Osteoblast (primary cell): ENCODE results near the gene DEFB125. TPM values are rescaled to one million over a fixed set of nuclear protein-coding genes. Genes with fewer than 3 reads are reported as not detected.
A peak's percentile ranks its signal among the peaks of the same experiment; 100 is the strongest.
"Not testable (repeated sequence)": the region's sequence is repeated elsewhere in the genome, so short reads cannot be mapped to it uniquely, and the experiment has no call there.

ENCODE experiments used
- DNase-seq: peaks from one replicate; pipeline ENCODE4 v3.0.0; 2011; ENCODE audit warnings: low spot score, mixed read lengths; ENCODE audit not compliant: insufficient read length; ENCODE audit errors: missing footprints
- H2AFZ ChIP-seq: 2 replicates; pipeline ENCODE4 v1.6.0; 2011; ENCODE audit warnings: mild to moderate bottlenecking, low read length
- H3K27ac ChIP-seq: 2 replicates; pipeline ENCODE4 v1.5.1; 2011; ENCODE audit warnings: mild to moderate bottlenecking, low read depth, low read length, moderate library complexity
- H3K27me3 ChIP-seq: 2 replicates; pipeline ENCODE4 v1.6.0; 2012; ENCODE audit warnings: mild to moderate bottlenecking, control low read depth, inconsistent platforms, low read length, moderate library complexity; ENCODE audit not compliant: insufficient read depth
- H3K36me3 ChIP-seq: 2 replicates; pipeline ENCODE4 v1.5.1; 2011; ENCODE audit warnings: mild to moderate bottlenecking, low read length, control low read depth, moderate library complexity; ENCODE audit not compliant: insufficient read depth
- H3K4me1 ChIP-seq: 2 replicates; pipeline ENCODE4 v1.5.1; 2011; ENCODE audit warnings: mild to moderate bottlenecking, low read length, control low read depth, moderate library complexity; ENCODE audit not compliant: insufficient read depth
- H3K4me2 ChIP-seq: 2 replicates; pipeline ENCODE4 v1.6.0; 2011; ENCODE audit warnings: mild to moderate bottlenecking, low read length; ENCODE audit not compliant: insufficient read depth
- H3K4me3 ChIP-seq: fragments of 200-600 bp; sonication (generic); 3 replicates; pipeline ENCODE4 v1.5.1; 2012; ENCODE audit warnings: mild to moderate bottlenecking, low read length, inconsistent platforms; ENCODE audit not compliant: insufficient read depth
- H3K79me2 ChIP-seq: 2 replicates; pipeline ENCODE4 v1.6.0; 2012; ENCODE audit warnings: mild to moderate bottlenecking, low read length, control low read depth, inconsistent platforms; ENCODE audit not compliant: insufficient read depth
- H3K9me3 ChIP-seq: 2 replicates; pipeline ENCODE4 v1.5.1; 2011; ENCODE audit warnings: low read depth, low read length, control low read depth
- H4K20me1 ChIP-seq: 2 replicates; pipeline ENCODE4 v1.6.0; 2012; ENCODE audit warnings: mild to moderate bottlenecking, low read length, control low read depth; ENCODE audit not compliant: insufficient read depth
- total RNA-seq: library from RNA; depleted of rRNA; stranded (reverse); fragments of >200 nt; gene quantifications from 2 replicates; pipeline ENCODE4 v1.2.3, GENCODE V29; 2012
- TF ChIP-seq, protein P1 (sequence below): IDR thresholded peaks from 2 replicates; pipeline ENCODE4 v1.5.1; 2011; ENCODE audit warnings: mild to moderate bottlenecking, low read depth, low read length, moderate library complexity; ENCODE audit errors: extremely low read depth

DEFB125 gene
- total RNA-seq, 1 donor, result not detected

DNA sequence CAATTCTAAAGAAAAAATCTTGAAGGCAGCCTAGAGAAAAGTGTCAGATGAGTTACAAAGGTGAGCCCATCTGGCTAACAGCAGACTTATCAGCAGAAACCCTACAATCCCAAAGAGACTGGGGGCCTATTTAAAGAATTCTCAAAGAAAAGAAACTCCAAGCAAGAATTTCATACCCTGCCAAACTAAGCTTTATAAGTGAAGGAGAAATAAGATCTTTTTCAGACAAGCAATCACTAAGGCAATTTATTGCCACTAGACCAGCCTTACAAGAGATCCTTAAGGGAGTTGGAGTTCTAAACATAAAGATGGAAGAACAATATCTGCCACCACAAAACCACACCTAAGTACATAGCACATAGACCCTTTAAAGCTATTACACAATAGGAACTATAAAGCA lies 30.0 kb downstream of the DEFB125 start:
- H3K4me2 ChIP-seq, result no peak overlapping the region
- TF ChIP-seq, protein P1, sequence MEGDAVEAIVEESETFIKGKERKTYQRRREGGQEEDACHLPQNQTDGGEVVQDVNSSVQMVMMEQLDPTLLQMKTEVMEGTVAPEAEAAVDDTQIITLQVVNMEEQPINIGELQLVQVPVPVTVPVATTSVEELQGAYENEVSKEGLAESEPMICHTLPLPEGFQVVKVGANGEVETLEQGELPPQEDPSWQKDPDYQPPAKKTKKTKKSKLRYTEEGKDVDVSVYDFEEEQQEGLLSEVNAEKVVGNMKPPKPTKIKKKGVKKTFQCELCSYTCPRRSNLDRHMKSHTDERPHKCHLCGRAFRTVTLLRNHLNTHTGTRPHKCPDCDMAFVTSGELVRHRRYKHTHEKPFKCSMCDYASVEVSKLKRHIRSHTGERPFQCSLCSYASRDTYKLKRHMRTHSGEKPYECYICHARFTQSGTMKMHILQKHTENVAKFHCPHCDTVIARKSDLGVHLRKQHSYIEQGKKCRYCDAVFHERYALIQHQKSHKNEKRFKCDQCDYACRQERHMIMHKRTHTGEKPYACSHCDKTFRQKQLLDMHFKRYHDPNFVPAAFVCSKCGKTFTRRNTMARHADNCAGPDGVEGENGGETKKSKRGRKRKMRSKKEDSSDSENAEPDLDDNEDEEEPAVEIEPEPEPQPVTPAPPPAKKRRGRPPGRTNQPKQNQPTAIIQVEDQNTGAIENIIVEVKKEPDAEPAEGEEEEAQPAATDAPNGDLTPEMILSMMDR, result no peak

DNA sequence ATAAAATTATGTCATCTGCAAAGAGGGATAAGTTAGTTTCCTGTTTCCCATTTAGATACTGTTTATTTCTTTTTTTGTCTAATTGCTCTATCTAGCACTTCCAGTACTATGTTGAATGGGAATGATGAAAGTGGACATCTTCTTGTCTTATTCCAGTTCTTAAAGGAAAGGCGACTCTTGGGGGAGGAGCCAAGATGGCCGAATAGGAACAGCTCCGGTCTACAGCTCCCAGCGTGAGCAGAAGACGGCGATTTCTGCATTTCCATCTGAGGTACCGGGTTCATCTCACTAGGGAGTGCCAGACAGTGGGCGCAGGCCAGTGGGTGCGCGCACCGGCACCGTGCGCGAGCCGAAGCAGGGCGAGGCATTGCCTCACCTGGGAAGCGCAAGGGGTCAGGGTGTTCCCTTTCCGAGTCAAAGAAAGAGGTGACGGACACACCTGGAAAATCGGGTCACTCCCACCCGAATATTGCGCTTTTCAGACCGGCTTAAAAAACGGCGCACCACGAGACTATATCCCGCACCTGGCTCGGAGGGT lies 42.4 kb downstream of the DEFB125 start:
- not testable (repeated sequence) for H2AFZ ChIP-seq, H3K27ac ChIP-seq, H3K27me3 ChIP-seq, H3K36me3 ChIP-seq, H3K9me3 ChIP-seq, H3K79me2 ChIP-seq, H3K4me1 ChIP-seq, H3K4me2 ChIP-seq, DNase-seq, H3K4me3 ChIP-seq, H4K20me1 ChIP-seq

More for the DNA sequence above, 30.0 kb downstream of the DEFB125 start:
- Histone ChIP-seq H3K27ac (no peak overlapping the region), H2AFZ (no peak overlapping the region), H3K36me3 (no peaks in the 10 kb centered on the region), H3K4me3 (no peak overlapping the region), H4K20me1 (no peaks in the 10 kb centered on the region), H3K4me1 (no peaks in the 10 kb centered on the region), H3K79me2 (no peaks in the 10 kb centered on the region), H3K9me3 (no peaks in the 10 kb centered on the region), H3K27me3 (no peaks in the 10 kb centered on the region)
- DNase-seq, result no peak

DNA sequence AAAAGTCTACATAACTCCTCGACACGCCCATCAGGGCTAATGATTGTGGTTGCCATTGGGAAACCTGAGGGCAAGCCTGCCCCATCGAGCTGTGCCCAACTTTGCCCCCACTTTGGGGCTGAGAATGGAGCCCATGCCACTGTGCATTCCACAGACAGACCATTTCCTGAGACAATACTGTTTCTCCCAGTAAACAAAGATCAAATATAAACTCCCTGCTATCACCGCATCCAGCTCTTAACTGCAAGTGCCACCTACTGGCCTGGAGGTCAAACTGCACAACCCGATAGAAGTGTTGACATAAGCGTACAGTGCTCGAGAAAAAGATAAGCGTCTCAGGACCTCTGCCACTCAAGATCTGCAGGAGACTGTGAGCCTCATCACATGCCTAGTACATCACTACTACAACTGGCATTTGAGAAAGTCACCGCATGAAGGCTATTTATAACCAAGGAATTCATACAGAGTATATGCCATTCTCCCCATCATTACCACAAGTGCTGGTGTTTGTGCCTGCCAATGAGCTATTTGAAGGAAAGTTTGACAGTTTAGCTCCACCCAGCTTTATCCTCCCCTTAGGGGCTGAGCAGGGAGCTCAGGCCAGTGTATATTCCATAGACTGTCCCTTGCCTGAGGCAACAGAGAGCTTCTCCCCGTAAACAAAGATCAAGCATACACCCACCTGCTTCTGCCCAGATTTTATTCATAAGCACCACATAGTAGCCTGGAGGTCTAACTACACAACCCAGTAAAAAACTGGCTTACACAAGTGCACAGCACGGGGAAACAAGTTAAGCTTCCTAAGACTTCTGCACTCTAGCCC lies 50.4 kb downstream of the DEFB125 start:
- H3K79me2 ChIP-seq, result no peaks in the 10 kb centered on the region
- no peak overlapping the region for H3K4me2 ChIP-seq
- peaks cover 2% of the 10 kb centered on the region for H3K27me3 ChIP-seq
- H3K4me1 ChIP-seq, result no peaks in the 10 kb centered on the region
- no peaks in the 10 kb centered on the region for H3K9me3 ChIP-seq
- TF ChIP-seq, protein P1, result peak; percentile 8
- no peak for DNase-seq
- no peak overlapping the region for H3K27ac ChIP-seq
- H2AFZ ChIP-seq, result no peak overlapping the region
- no peaks in the 10 kb centered on the region for H3K36me3 ChIP-seq
- H4K20me1 ChIP-seq, result no peaks in the 10 kb centered on the region
- no peak overlapping the region for H3K4me3 ChIP-seq

DNA sequence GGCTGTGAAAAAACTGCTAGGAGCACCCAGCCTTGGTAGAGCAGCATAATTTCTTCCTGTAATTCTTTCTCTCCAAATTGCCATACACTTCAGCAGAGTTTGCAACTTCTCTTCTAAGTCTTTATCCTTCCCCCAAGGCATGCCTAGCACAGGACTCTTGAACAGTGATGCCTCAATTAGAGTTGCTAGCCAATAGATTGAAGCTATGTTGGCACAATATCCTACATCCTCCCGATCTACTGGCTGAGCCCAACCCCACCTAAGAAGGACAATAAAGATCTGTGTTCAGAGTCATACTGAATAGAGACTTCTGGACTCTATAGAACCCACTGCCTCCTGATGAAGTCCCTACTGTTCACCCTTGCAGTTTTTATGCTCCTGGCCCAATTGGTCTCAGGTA lies 54.8 kb downstream of the DEFB125 start, which contains the start of gene DEFB126:
TSS of gene DEFB126 (plus strand) at position 301 of the 400 bp plus-strand sequence. CDS start at position 340, 39 bp downstream.
- Histone ChIP-seq H3K9me3 (no peaks in the 10 kb centered on the region), H3K79me2 (no peaks in the 10 kb centered on the region), H4K20me1 (no peaks in the 10 kb centered on the region), H3K4me3 (no peak within 1 kb of the TSS), H3K4me2 (no peak within 1 kb of the TSS), H3K27me3 (peaks cover 8% of the 10 kb centered on the region), H3K27ac (no peak within 1 kb of the TSS), H3K4me1 (no peaks in the 10 kb centered on the region), H3K36me3 (no peaks in the 10 kb centered on the region), H2AFZ (no peak within 1 kb of the TSS)
- TF ChIP-seq, protein P1, result no peak
- no peak for DNase-seq
